ENCODE results near the gene FOXP1. TPM values are rescaled to one million over a fixed set of nuclear protein-coding genes. Genes with fewer than 3 reads are reported as not detected.

FOXP1 gene
- total and polyA plus RNA-seq, 2 of the 8 experiments (the other 6 are each of a cell fraction or from before 2014, with no cell fraction given): 13.9 to 25.4 TPM

GRCh38 chr3:71264840-71265239 is 318.7 kb downstream of the FOXP1 start:
- ChIA-PET CTCF (ENCODE audit: partially characterized antibody) (interaction anchor here (1.0 kb wide), 1 partner anchor 244 kb away, joined by 3 read pairs; no protein-coding TSS in a partner anchor), POLR2A (ENCODE audit: partially characterized antibody) (no interaction called here)
- H3K23me2 ChIP-seq (ENCODE audit: low read depth, low read length): no peaks in the 10 kb centered on the region
- peaks cover 5% of the 10 kb centered on the region for H3K79me1 ChIP-seq (ENCODE audit: low read depth, low read length)
- H3K4me3 ChIP-seq (ENCODE audit: extremely low read depth in 1 of 4, insufficient read depth in 2 of 4, low read depth in 3 of 4, low read length in 4 of 4): no peak overlapping the region
- H4K8ac ChIP-seq (ENCODE audit: extremely low read depth, insufficient read depth, low read length): no peak overlapping the region
- no peak overlapping the region for H2AFZ ChIP-seq (ENCODE audit: low read length)
- H3K36me3 ChIP-seq (ENCODE audit: control insufficient read depth in 2 of 4, insufficient read depth in 4 of 4, low read length in 3 of 4): 0 out of 8 replicates have a peak, but pooled peaks cover 0 to 3% (median 0%) of the 10 kb centered on the region in 4 experiments
- no peak overlapping the region for H3K4ac ChIP-seq (replicated peaks; ENCODE audit: insufficient read length, low read depth, low read length)
- WGBS, 2 experiments (ENCODE audit: extremely low coverage in 1 of 2, insufficient coverage in 1 of 2, insufficient read length in 1 of 2, insufficient replicate concordance in 2 of 2, low coverage in 1 of 2, low lambda C conversion rate in 2 of 2, missing lambda C conversion rate in 1 of 2): 85% methylated on average over 2 of the region's 2 CpGs; no CpG with 5 or more reads in 1 of the 2 experiments
- DNase-seq (ENCODE audit: low read depth in 1 of 2, low spot score in 2 of 2): no peak
- H4K91ac ChIP-seq (replicated peaks; ENCODE audit: insufficient read length, low read length): no peak overlapping the region
- H3K4me2 ChIP-seq (ENCODE audit: insufficient read depth in 1 of 2, low read depth in 2 of 2, low read length in 2 of 2): no peak overlapping the region
- H3K27me3 ChIP-seq (replicated peaks in 1 of 4; ENCODE audit: control insufficient read depth in 3 of 4, extremely low read depth in 1 of 4, insufficient read depth in 3 of 4, low read length in 3 of 4): no peaks in the 10 kb centered on the region
- no peak overlapping the region for H2BK15ac ChIP-seq (ENCODE audit: low read length)
- H3K79me2 ChIP-seq (ENCODE audit: control insufficient read depth in 1 of 2, insufficient read depth in 2 of 2, low read length in 2 of 2): no peaks in the 10 kb centered on the region; a peak in 2 of 4 replicates
- no peak overlapping the region for H3K9ac ChIP-seq (replicated peaks in 1 of 4; ENCODE audit: extremely low read depth in 1 of 4, low read depth in 3 of 4, low read length in 3 of 4)
- H3K56ac ChIP-seq (replicated peaks; ENCODE audit: insufficient read length, low read depth, low read length): no peak overlapping the region
- H3K9me3 ChIP-seq (ENCODE audit: insufficient read depth in 2 of 2, low read depth in 1 of 2, low read length in 1 of 2): no peaks in the 10 kb centered on the region
- no peak overlapping the region for H3K27ac ChIP-seq (ENCODE audit: low read depth, low read length)
- no peak overlapping the region for H2BK120ac ChIP-seq (replicated peaks; ENCODE audit: low read depth, low read length)
- no peak overlapping the region for H3K14ac ChIP-seq (ENCODE audit: insufficient read length)
- H2AK5ac ChIP-seq (ENCODE audit: low read depth, low read length): no peak overlapping the region
- H3K23ac ChIP-seq (ENCODE audit: insufficient read length): no peak overlapping the region
- H3K4me1 ChIP-seq (replicated peaks in 1 of 4; ENCODE audit: control insufficient read depth in 3 of 4, insufficient read depth in 4 of 4, low read length in 3 of 4): peaks cover 0 to 8% (median 3%) of the 10 kb centered on the region in 4 experiments; a peak in 2 of 7 replicates
- H2BK20ac ChIP-seq (ENCODE audit: low read length): no peak overlapping the region
- no peaks in the 10 kb centered on the region for H4K20me1 ChIP-seq (replicated peaks in 1 of 2; ENCODE audit: control insufficient read depth in 1 of 2, insufficient read depth in 2 of 2, low read length in 2 of 2)
- no peak overlapping the region for H3K18ac ChIP-seq (ENCODE audit: extremely low read depth, low read length)
- FAIRE-seq: no peak
- H2BK12ac ChIP-seq (ENCODE audit: low read depth, low read length): no peak overlapping the region
- no peak overlapping the region for H4K5ac ChIP-seq (ENCODE audit: insufficient read length, low read depth, low read length)
- no peak overlapping the region for H2BK5ac ChIP-seq (ENCODE audit: low read depth, low read length)
- no peak for TF ChIP-seq ZNF274 (IDR thresholded peaks at IDR 0.05; ENCODE audit: borderline replicate concordance, extremely low read depth, low read length)
- no peak for TF ChIP-seq HDAC6 (IDR thresholded peaks at IDR 0.05; ENCODE audit: low read depth, low read length)
- TF ChIP-seq JUND (IDR thresholded peaks at IDR 0.05; ENCODE audit: low read length): no peak
- no peak for TF ChIP-seq KDM4A (IDR thresholded peaks at IDR 0.05; ENCODE audit: low read depth, low read length, severe bottlenecking)
- no peak for TF ChIP-seq TCF12 (IDR thresholded peaks at IDR 0.05; ENCODE audit: low read depth, low read length)
- TF ChIP-seq EP300 (IDR thresholded peaks at IDR 0.05; ENCODE audit: borderline replicate concordance in 1 of 2, low read depth in 2 of 2, low read length in 2 of 2): no peak
- no peak for TF ChIP-seq CREB1 (IDR thresholded peaks at IDR 0.05)
- no peak for TF ChIP-seq POLR2A (IDR thresholded peaks at IDR 0.05; ENCODE audit: control extremely low read depth in 1 of 2, low read depth in 2 of 2, low read length in 2 of 2)
- no peak for TF ChIP-seq GTF2F1 (IDR thresholded peaks at IDR 0.05; ENCODE audit: borderline replicate concordance, low read depth, low read length)
- TF ChIP-seq SIX5 (IDR thresholded peaks at IDR 0.05; ENCODE audit: low read depth, low read length): no peak
- no peak for TF ChIP-seq RNF2 (IDR thresholded peaks at IDR 0.05; ENCODE audit: borderline replicate concordance, low read depth, low read length, missing control alignments, poor library complexity, severe bottlenecking)
- TF ChIP-seq RAD21 (IDR thresholded peaks at IDR 0.05 in 1 of 2, conservative IDR thresholded peaks at IDR 0.05 in 1 of 2; ENCODE audit: low read depth in 2 of 2, low read length in 2 of 2): no peak
- no peak for TF ChIP-seq TAF1 (IDR thresholded peaks at IDR 0.05; ENCODE audit: low read depth, low read length)
- TF ChIP-seq RFX5 (IDR thresholded peaks at IDR 0.05; ENCODE audit: borderline replicate concordance, low read depth, low read length): no peak
- no peak for TF ChIP-seq CHD2 (IDR thresholded peaks at IDR 0.05; ENCODE audit: low read length)

All from H1 (cell line).